Subcutaneous abdominal adipose tissue (tissue), 5 donors: ENCODE data around the gene FIGNL2.
A peak's percentile ranks its signal among the peaks of the same experiment; 100 is the strongest.

Experiments used
- H3K27ac ChIP-seq: one replicate; pipeline ENCODE4 v1.7.0; 2013; ENCODE audit warnings: low read depth, mild to moderate bottlenecking, inconsistent platforms, low read length, moderate library complexity
- H3K27me3 ChIP-seq, 5 donors: one replicate each; pipeline ENCODE4 v1.7.0; 2013; ENCODE audit warnings: low read length in 5 of 5, inconsistent platforms in 1 of 5; ENCODE audit not compliant: control insufficient read depth in 5 of 5, insufficient read depth in 4 of 5
- H3K36me3 ChIP-seq, 5 donors: one replicate each; pipeline ENCODE4 v1.7.0; 2013; ENCODE audit warnings: low read length in 5 of 5; ENCODE audit not compliant: control insufficient read depth in 5 of 5, insufficient read depth in 5 of 5
- H3K4me1 ChIP-seq, 5 donors: one replicate each; pipeline ENCODE4 v1.7.0; 2013; ENCODE audit warnings: low read length in 5 of 5, mild to moderate bottlenecking in 3 of 5, moderate library complexity in 1 of 5; ENCODE audit not compliant: control insufficient read depth in 5 of 5, insufficient read depth in 5 of 5
- H3K4me3 ChIP-seq, 5 donors: one replicate each; pipeline ENCODE4 v1.7.0; 2013; ENCODE audit warnings: low read length in 5 of 5, low read depth in 1 of 5
- H3K9ac ChIP-seq, 5 donors: one replicate each; pipeline ENCODE4 v1.7.0; 2013; ENCODE audit warnings: low read length in 5 of 5, mild to moderate bottlenecking in 4 of 5, moderate library complexity in 3 of 5
- H3K9me3 ChIP-seq, 5 donors: one replicate each; pipeline ENCODE4 v1.7.0; 2013; ENCODE audit warnings: low read length in 5 of 5; ENCODE audit not compliant: control insufficient read depth in 5 of 5
- donor health status: healthy.
- donor health status: healthy.
- donor health status: healthy.
- donor health status: healthy.
- donor health status: healthy.

FIGNL2 gene, protein sequence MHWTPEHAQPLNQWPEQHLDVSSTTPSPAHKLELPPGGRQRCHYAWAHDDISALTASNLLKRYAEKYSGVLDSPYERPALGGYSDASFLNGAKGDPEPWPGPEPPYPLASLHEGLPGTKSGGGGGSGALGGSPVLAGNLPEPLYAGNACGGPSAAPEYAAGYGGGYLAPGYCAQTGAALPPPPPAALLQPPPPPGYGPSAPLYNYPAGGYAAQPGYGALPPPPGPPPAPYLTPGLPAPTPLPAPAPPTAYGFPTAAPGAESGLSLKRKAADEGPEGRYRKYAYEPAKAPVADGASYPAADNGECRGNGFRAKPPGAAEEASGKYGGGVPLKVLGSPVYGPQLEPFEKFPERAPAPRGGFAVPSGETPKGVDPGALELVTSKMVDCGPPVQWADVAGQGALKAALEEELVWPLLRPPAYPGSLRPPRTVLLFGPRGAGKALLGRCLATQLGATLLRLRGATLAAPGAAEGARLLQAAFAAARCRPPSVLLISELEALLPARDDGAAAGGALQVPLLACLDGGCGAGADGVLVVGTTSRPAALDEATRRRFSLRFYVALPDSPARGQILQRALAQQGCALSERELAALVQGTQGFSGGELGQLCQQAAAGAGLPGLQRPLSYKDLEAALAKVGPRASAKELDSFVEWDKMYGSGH

DNA sequence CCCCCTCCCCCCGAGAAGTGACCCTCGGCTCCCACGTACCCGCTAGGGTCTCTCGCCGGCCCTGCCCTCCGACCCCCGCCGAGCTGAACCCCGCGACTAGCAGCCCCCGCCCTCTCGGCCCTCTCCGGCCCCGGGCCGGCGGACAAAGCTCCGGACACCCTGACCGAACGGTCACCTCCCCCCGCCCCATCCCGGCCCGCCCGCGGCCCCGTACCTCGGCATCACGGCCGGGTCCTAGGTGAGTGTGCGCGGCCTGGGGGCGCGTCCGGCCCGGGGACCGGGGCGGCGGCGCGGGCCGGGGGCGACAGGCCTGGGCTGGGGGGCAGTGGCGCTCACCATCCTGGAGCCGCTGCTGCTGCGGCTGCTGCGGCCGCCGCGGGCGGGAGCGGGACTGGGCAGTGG lies at the start of gene FIGNL2:
Gene FIGNL2 (minus strand): TSS at position 393 of the 402 bp plus-strand sequence. CDS start 26,305 bp downstream, outside the sequence.
- Histone ChIP-seq H3K4me3 (peak within 1 kb of the TSS; percentile 57 to 76 (median 68)), H3K27me3 (peaks cover 7 to 27% (median 17%) of the 10 kb centered on the region in 5 donors), H3K9me3 (no peaks in the 10 kb centered on the region), H3K36me3 (no peaks in the 10 kb centered on the region), H3K4me1 (peaks cover 3 to 62% (median 53%) of the 10 kb centered on the region in 5 donors), H3K27ac (peak within 1 kb of the TSS; percentile 54), H3K9ac (peak within 1 kb of the TSS in 3 of 5 donors; percentile 40 to 66 (median 41))

DNA sequence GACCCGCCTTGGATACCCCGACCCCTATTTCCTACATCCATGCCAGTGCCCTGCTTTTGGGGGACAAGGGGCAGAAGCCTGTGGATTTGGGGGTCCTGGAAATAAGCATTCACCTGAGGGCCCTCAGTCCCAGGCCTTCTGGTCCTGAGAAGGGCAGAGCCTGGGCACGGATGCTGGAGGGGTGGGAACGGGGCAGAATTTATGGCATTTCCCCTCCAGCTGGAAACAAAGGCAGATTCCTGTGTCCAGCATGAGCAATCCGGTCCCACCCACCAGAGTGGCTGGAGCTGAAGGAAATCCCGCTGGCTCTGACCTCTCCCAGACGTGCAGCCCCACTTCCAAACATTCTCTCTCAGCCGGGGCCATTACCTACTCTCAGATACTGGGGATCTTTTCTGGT lies 48.7 kb upstream of the FIGNL2 start:
- Histone ChIP-seq H3K9me3 (no peaks in the 10 kb centered on the region), H3K36me3 (no peaks in the 10 kb centered on the region), H3K9ac (peak overlapping the region in 1 of 5 donors; percentile 64), H3K27me3 (peaks cover 0 to 6% (median 0%) of the 10 kb centered on the region in 5 donors), H3K4me3 (no peak overlapping the region), H3K27ac (peak overlapping the region; percentile 56), H3K4me1 (peaks cover 0 to 47% (median 21%) of the 10 kb centered on the region in 5 donors)

DNA sequence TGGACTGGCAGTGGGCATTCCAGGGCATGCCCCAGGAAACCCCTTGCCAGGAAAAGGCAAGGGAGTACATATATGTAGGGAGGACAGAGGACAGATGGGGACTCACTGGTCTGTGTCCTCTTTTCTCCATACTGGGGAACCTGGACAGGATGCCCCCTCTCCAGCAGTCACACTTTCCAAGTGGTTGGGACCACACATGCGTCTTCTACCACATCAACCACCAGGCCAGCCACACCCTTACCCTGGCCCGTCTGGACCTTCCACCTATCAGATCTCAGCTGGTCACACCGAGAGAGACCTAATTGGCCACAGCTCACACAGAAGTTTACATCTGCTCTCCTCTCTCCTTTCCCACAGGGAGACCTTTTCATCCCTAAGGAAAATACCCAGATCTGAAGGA lies 47.7 kb upstream of the FIGNL2 start:
- Histone ChIP-seq H3K27me3 (peaks cover 0 to 6% (median 0%) of the 10 kb centered on the region in 5 donors), H3K9ac (no peak overlapping the region), H3K9me3 (no peaks in the 10 kb centered on the region)

DNA sequence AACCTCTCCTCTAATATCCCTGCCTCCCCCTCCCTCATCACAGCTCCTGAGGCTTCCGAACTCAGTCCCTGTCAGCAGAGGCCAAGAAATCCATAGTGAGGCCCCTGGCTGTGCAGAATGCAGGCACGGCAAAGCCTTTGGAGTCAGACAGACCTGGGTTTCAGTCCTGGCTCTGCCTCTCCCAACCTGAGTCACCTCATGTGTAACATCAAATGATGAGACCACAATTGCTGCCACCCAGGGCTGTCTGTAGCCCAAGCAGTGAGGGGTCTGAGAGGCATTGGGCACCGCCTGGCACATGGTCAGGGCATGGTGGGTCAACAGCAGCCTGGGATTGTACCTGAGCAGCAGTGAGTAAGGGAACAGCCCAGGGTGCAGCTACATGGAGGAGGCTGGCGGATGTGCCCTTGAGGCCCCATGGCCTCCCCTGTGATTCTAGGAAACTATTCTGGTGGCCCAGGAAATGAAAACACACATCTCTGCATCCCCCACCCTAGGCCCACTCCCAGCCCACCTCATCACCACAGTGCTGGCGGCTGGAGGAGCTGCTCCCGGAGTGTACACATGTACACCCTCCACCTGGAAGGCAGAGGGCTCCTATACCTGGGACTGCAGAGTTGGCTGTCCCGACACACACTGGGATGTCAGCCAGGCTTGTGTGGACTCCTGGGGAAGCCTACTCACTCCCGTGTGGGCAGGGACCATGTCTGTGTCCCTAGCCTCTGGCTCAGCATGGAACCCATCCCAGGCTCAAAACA lies 47.0 kb upstream of the FIGNL2 start:
- Histone ChIP-seq H3K4me3 (no peak overlapping the region), H3K27ac (peak overlapping the region; percentile 9)

More for the DNA sequence above, 47.7 kb upstream of the FIGNL2 start:
- H3K4me3 ChIP-seq = no peak overlapping the region
- H3K36me3 ChIP-seq = no peaks in the 10 kb centered on the region
- peaks cover 0 to 47% (median 21%) of the 10 kb centered on the region in 5 donors for H3K4me1 ChIP-seq
- H3K27ac ChIP-seq = peak overlapping the region; percentile 56

DNA sequence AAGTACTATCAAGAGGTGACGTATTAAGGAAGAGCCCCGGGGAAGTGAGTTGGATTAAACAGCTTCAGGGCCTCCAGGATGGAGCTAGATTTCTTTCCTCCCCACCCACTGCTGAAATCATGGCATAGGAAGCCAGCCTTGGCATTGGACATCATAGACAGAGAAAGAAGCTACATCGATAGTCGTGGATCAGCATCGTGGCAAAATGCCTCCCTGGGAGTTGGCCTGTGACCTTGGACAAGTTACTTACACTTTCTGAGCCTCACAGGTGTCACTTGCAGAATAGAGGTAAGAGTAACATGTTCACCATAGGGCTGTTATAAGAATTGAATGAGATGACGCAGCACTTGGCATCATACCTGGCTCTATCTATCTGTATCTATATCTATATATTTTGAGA lies 45.3 kb upstream of the FIGNL2 start:
- Histone ChIP-seq H3K9me3 (no peaks in the 10 kb centered on the region), H3K27me3 (peaks cover 0 to 6% (median 0%) of the 10 kb centered on the region in 5 donors)

More for the DNA sequence above, 47.0 kb upstream of the FIGNL2 start:
- Histone ChIP-seq H3K4me1 (peaks cover 0 to 47% (median 21%) of the 10 kb centered on the region in 5 donors), H3K9me3 (no peaks in the 10 kb centered on the region), H3K36me3 (no peaks in the 10 kb centered on the region), H3K9ac (no peak overlapping the region), H3K27me3 (peaks cover 0 to 6% (median 0%) of the 10 kb centered on the region in 5 donors)

DNA sequence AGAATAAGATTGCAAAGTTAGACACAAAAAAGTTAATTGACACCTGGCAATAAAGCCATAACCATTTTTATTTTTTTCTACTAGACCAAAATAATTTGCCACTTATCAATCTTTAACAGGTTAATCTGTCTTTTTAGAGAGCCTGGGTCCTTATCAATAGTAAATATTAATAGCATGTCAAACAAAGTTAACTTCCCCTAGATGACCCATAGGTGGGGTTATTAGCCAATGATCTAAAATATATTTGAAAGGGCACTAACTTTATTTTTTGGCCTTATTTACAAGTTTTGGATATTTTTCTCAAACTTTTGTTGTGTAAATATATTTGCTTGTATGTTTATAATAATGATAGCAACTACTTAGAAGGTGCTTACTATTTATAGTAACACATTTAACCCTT lies 43.3 kb upstream of the FIGNL2 start:
- Histone ChIP-seq H3K36me3 (no peaks in the 10 kb centered on the region), H3K4me1 (peaks cover 0 to 30% (median 17%) of the 10 kb centered on the region in 5 donors), H3K27me3 (peaks cover 0 to 5% (median 0%) of the 10 kb centered on the region in 5 donors), H3K9ac (no peak overlapping the region), H3K4me3 (no peak overlapping the region), H3K9me3 (no peaks in the 10 kb centered on the region), H3K27ac (no peak overlapping the region)

More for the DNA sequence above, 45.3 kb upstream of the FIGNL2 start:
- Histone ChIP-seq H3K27ac (no peak overlapping the region), H3K9ac (peak overlapping the region in 1 of 5 donors; percentile 20), H3K36me3 (no peaks in the 10 kb centered on the region), H3K4me3 (no peak overlapping the region), H3K4me1 (peaks cover 0 to 42% (median 21%) of the 10 kb centered on the region in 5 donors)

DNA sequence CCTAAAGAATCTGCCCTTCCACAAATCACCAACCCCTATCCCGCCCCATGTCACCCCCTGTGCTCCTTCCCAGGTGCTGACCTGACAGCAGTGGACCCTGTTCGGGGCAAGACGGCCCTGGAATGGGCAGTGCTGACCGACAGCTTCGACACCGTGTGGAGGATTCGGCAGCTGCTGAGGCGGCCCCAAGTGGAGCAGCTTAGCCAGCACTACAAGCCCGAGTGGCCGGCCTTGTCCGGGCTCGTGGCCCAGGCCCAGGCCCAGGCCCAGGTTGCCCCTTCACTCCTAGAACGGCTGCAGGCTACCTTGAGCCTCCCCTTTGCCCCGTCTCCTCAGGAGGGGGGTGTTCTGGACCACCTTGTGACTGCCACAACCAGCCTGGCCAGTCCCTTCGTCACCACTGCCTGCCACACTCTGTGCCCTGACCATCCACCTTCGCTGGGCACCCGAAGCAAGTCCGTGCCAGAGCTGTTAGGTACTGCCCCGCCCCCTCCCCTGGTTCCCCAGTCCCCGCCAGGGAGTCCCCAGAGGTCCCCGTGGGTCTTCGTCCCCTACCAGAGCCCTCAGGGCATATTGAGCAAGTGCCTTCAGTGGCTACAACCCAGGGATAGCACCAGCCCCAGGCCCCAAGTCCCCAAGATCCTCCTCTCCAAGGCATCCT lies 42.1 kb upstream of the FIGNL2 start:
- Histone ChIP-seq H3K9me3 (no peaks in the 10 kb centered on the region), H3K4me1 (peaks cover 9 to 27% (median 21%) of the 10 kb centered on the region in 5 donors), H3K27me3 (peaks cover 0 to 5% (median 0%) of the 10 kb centered on the region in 5 donors), H3K9ac (no peak overlapping the region), H3K4me3 (no peak overlapping the region), H3K36me3 (no peaks in the 10 kb centered on the region), H3K27ac (no peak overlapping the region)

DNA sequence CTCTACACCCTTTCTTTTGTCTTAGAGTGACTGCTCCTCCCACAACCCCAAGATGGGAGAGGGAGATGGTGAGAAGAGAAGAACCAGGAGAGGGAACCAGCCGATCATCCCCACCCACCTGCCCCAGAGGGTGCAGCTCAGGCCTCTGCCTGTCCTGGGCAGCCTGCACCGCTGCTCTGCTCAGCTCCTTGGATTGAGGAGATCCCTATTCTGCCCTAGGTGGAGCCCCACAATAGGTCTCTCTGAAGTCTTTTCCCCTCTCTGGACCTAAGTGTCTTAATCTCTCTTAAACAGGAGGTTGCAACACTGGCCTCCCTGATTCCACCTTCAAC lies 41.6 kb upstream of the FIGNL2 start:
- no peaks in the 10 kb centered on the region for H3K9me3 ChIP-seq
- peaks cover 7 to 27% (median 20%) of the 10 kb centered on the region in 5 donors for H3K4me1 ChIP-seq
- no peaks in the 10 kb centered on the region for H3K36me3 ChIP-seq
- no peak overlapping the region for H3K4me3 ChIP-seq
- H3K9ac ChIP-seq = no peak overlapping the region
- no peak overlapping the region for H3K27ac ChIP-seq
- H3K27me3 ChIP-seq = peaks cover 0 to 5% (median 0%) of the 10 kb centered on the region in 5 donors
